ENCODE data around the gene TIMM21. TPM values are rescaled to one million over a fixed set of nuclear protein-coding genes. Genes with fewer than 3 reads are reported as not detected.

Gene TIMM21
- total and polyA plus RNA-seq, 2 of the 13 experiments (the other 11 are each of a cell fraction or from before 2014, with no cell fraction given): 29.6 to 62.3 TPM

GRCh38 chr18:74191577-74191976, 43.3 kb downstream of the TIMM21 start (continued):
- TF ChIP-seq, protein P1, sequence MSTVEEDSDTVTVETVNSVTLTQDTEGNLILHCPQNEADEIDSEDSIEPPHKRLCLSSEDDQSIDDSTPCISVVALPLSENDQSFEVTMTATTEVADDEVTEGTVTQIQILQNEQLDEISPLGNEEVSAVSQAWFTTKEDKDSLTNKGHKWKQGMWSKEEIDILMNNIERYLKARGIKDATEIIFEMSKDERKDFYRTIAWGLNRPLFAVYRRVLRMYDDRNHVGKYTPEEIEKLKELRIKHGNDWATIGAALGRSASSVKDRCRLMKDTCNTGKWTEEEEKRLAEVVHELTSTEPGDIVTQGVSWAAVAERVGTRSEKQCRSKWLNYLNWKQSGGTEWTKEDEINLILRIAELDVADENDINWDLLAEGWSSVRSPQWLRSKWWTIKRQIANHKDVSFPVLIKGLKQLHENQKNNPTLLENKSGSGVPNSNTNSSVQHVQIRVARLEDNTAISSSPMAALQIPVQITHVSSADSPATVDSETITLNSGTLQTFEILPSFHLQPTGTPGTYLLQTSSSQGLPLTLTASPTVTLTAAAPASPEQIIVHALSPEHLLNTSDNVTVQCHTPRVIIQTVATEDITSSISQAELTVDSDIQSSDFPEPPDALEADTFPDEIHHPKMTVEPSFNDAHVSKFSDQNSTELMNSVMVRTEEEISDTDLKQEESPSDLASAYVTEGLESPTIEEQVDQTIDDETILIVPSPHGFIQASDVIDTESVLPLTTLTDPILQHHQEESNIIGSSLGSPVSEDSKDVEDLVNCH (CRISPR knock-in tag; IDR thresholded peaks at IDR 0.05): no peak
- TF ChIP-seq ZNF615 (CRISPR knock-in tag; IDR thresholded peaks at IDR 0.05; ENCODE audit: borderline replicate concordance) (no peak), ZFP90 (CRISPR knock-in tag; IDR thresholded peaks at IDR 0.05; ENCODE audit: borderline replicate concordance) (no peak), RBAK (CRISPR knock-in tag; IDR thresholded peaks at IDR 0.05) (peak; percentile 77; the same call in 1 of the 2 replicates), ZMYM4 (CRISPR knock-in tag; IDR thresholded peaks at IDR 0.05) (0 out of 2 replicates have a peak, but pooled peaks have one; percentile 24), ZNF549 (CRISPR knock-in tag; IDR thresholded peaks at IDR 0.05) (no peak), RFX1 (IDR thresholded peaks at IDR 0.05) (no peak), ZNF619 (CRISPR knock-in tag; IDR thresholded peaks at IDR 0.05) (no peak), STAG1 (CRISPR knock-in tag; IDR thresholded peaks at IDR 0.05) (no peak), PTBP1 (IDR thresholded peaks at IDR 0.05; ENCODE audit: low read depth, low read length, poor library complexity, severe bottlenecking) (no peak), NFE2L1 (CRISPR knock-in tag; IDR thresholded peaks at IDR 0.05; ENCODE audit: borderline replicate concordance) (no peak), ELF1 (CRISPR knock-in tag; IDR thresholded peaks at IDR 0.05) (no peak), SALL1 (CRISPR knock-in tag; IDR thresholded peaks at IDR 0.05) (peak; percentile 38; the same call in 1 of the 2 replicates), ZNF737 (CRISPR knock-in tag; IDR thresholded peaks at IDR 0.05; ENCODE audit: borderline replicate concordance) (no peak), NR1H2 (CRISPR knock-in tag; IDR thresholded peaks at IDR 0.05; ENCODE audit: borderline replicate concordance, low read depth) (no peak), ZNF292 (CRISPR knock-in tag; IDR thresholded peaks at IDR 0.05; ENCODE audit: borderline replicate concordance, low read depth) (peak; percentile 39; the same call in 1 of the 2 replicates), MIER3 (CRISPR knock-in tag; IDR thresholded peaks at IDR 0.05; ENCODE audit: borderline replicate concordance) (no peak), EP300 (IDR thresholded peaks at IDR 0.05; ENCODE audit: low read depth in 2 of 2, low read length in 2 of 2) (no peak), EP300 (CRISPR knock-in tag; IDR thresholded peaks at IDR 0.05; ENCODE audit: borderline replicate concordance) (no peak), YY1 (IDR thresholded peaks at IDR 0.05; ENCODE audit: insufficient read depth, insufficient replicate concordance, low read depth, low read length) (peak; percentile 17), HES4 (CRISPR knock-in tag; IDR thresholded peaks at IDR 0.05; ENCODE audit: borderline replicate concordance) (0 out of 2 replicates have a peak, but pooled peaks have one; percentile 28), HNF4A (CRISPR knock-in tag; IDR thresholded peaks at IDR 0.05) (peak; percentile 23; the same call in 1 of the 2 replicates), ZNF768 (CRISPR knock-in tag; IDR thresholded peaks at IDR 0.05) (no peak), MTA1 (CRISPR knock-in tag; IDR thresholded peaks at IDR 0.05; ENCODE audit: borderline replicate concordance) (no peak)
- TF ChIP-seq, protein P2, sequence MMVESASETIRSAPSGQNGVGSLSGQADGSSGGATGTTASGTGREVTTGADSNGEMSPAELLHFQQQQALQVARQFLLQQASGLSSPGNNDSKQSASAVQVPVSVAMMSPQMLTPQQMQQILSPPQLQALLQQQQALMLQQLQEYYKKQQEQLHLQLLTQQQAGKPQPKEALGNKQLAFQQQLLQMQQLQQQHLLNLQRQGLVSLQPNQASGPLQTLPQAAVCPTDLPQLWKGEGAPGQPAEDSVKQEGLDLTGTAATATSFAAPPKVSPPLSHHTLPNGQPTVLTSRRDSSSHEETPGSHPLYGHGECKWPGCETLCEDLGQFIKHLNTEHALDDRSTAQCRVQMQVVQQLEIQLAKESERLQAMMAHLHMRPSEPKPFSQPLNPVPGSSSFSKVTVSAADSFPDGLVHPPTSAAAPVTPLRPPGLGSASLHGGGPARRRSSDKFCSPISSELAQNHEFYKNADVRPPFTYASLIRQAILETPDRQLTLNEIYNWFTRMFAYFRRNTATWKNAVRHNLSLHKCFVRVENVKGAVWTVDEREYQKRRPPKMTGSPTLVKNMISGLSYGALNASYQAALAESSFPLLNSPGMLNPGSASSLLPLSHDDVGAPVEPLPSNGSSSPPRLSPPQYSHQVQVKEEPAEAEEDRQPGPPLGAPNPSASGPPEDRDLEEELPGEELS (CRISPR knock-in tag; IDR thresholded peaks at IDR 0.05): no peak
- TF ChIP-seq, protein P3, sequence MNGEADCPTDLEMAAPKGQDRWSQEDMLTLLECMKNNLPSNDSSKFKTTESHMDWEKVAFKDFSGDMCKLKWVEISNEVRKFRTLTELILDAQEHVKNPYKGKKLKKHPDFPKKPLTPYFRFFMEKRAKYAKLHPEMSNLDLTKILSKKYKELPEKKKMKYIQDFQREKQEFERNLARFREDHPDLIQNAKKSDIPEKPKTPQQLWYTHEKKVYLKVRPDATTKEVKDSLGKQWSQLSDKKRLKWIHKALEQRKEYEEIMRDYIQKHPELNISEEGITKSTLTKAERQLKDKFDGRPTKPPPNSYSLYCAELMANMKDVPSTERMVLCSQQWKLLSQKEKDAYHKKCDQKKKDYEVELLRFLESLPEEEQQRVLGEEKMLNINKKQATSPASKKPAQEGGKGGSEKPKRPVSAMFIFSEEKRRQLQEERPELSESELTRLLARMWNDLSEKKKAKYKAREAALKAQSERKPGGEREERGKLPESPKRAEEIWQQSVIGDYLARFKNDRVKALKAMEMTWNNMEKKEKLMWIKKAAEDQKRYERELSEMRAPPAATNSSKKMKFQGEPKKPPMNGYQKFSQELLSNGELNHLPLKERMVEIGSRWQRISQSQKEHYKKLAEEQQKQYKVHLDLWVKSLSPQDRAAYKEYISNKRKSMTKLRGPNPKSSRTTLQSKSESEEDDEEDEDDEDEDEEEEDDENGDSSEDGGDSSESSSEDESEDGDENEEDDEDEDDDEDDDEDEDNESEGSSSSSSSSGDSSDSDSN (CRISPR knock-in tag; IDR thresholded peaks at IDR 0.05): peak; percentile 31; the same call in 1 of the 2 replicates

Measured in HepG2 (cell line).